WTC11 (cell line): ENCODE measurements around the gene ZDHHC16. TPM values are rescaled to one million over a fixed set of nuclear protein-coding genes. Genes with fewer than 3 reads are reported as not detected.

Source experiments
- ATAC-seq: fragments of 200-7000 bp; cut with Tn5 transposase; 2 replicates; pipeline ENCODE4 v1.10.0; 2021; ENCODE audit warnings: mild to moderate bottlenecking, moderate library complexity
- CTCF ChIA-PET: fragments of 300-600 bp; sonication (Branson Sonifier 250); formaldehyde crosslinking; loops from one replicate; lab custom pipeline; 2021; ENCODE audit warnings: antibody characterized with exemption; lab: Charles Lee
- POLR2A ChIA-PET: fragments of 350-600 bp; sonication (Branson Sonifier 250); formaldehyde crosslinking; loops from one replicate; lab custom pipeline; 2021; ENCODE audit warnings: antibody characterized with exemption; lab: Charles Lee
- DNase-seq: peaks from one replicate; pipeline ENCODE4 v3.0.0; 2021; ENCODE audit warnings: low spot score
- H3K27ac Mint-ChIP-seq: 2 replicates; pipeline ENCODE4 v1.8.0; 2021; ENCODE audit warnings: mixed read lengths
- H3K27me3 Mint-ChIP-seq: 2 replicates; pipeline ENCODE4 v1.8.0; 2021; ENCODE audit warnings: low read depth, mild to moderate bottlenecking, moderate library complexity, mixed read lengths
- H3K36me3 Mint-ChIP-seq: 2 replicates; pipeline ENCODE4 v1.8.0; 2021; ENCODE audit warnings: mixed read lengths
- H3K4me1 Mint-ChIP-seq: 2 replicates; pipeline ENCODE4 v1.8.0; 2022; ENCODE audit warnings: mixed read lengths
- H3K4me3 Mint-ChIP-seq: 2 replicates; pipeline ENCODE4 v1.8.0; 2021; ENCODE audit warnings: mild to moderate bottlenecking, moderate library complexity, mixed read lengths
- H3K9me3 Mint-ChIP-seq: 2 replicates; pipeline ENCODE4 v1.8.0; 2021; ENCODE audit warnings: mixed read lengths
- ATF1 ChIP-seq: sonication (generic); formaldehyde crosslinking; IDR thresholded peaks from 2 replicates; pipeline ENCODE4 v1.8.1; 2023; ENCODE audit warnings: mild to moderate bottlenecking, moderate library complexity, missing genetic modification reagents
- CTCF ChIP-seq: fragments of 200-600 bp; IDR thresholded peaks from 2 replicates; pipeline ENCODE4 v1.8.0; 2022; ENCODE audit warnings: antibody characterized with exemption
- FOXK1 ChIP-seq: sonication (generic); formaldehyde crosslinking; IDR thresholded peaks from 2 replicates; pipeline ENCODE4 v1.8.0; 2022; ENCODE audit warnings: mild to moderate bottlenecking, moderate library complexity, missing genetic modification reagents
- FOXP4 ChIP-seq: sonication (generic); formaldehyde crosslinking; IDR thresholded peaks from 2 replicates; pipeline ENCODE4 v1.8.0; 2022; ENCODE audit warnings: mild to moderate bottlenecking, missing genetic modification reagents
- TEAD4 ChIP-seq: sonication (generic); formaldehyde crosslinking; IDR thresholded peaks from 2 replicates; pipeline ENCODE4 v1.8.0; 2022; ENCODE audit warnings: mild to moderate bottlenecking, missing genetic modification reagents
- ZNF219 ChIP-seq: sonication (generic); formaldehyde crosslinking; IDR thresholded peaks from 2 replicates; pipeline ENCODE4 v1.8.0; 2023; ENCODE audit warnings: missing genetic modification reagents, mild to moderate bottlenecking, borderline replicate concordance
- ZNF317 ChIP-seq: sonication (generic); formaldehyde crosslinking; IDR thresholded peaks from 2 replicates; pipeline ENCODE4 v1.8.1; 2023; ENCODE audit warnings: low read depth, mild to moderate bottlenecking, moderate library complexity, missing genetic modification reagents, borderline replicate concordance
- total RNA-seq: library from RNA; stranded (reverse); gene quantifications from 3 replicates; pipeline ENCODE4 v1.2.3, GENCODE V29; 2021
- TF ChIP-seq, protein P1 (sequence below): sonication (generic); formaldehyde crosslinking; IDR thresholded peaks from 2 replicates; pipeline ENCODE4 v1.8.0; 2023; ENCODE audit warnings: missing genetic modification reagents
- TF ChIP-seq, protein P2 (sequence below): fragments of 250-450 bp; sonication (Bioruptor Pico); IDR thresholded peaks from 2 replicates; pipeline ENCODE4 v1.9.0; 2021; ENCODE audit warnings: mild to moderate bottlenecking
- TF ChIP-seq, protein P3 (sequence below): sonication (generic); formaldehyde crosslinking; IDR thresholded peaks from 2 replicates; pipeline ENCODE4 v1.8.1; 2023; ENCODE audit warnings: mild to moderate bottlenecking, missing genetic modification reagents
- TF ChIP-seq, protein P4 (sequence below): sonication (generic); formaldehyde crosslinking; conservative IDR thresholded peaks from 2 replicates; pipeline ENCODE4 v1.8.1; 2023; ENCODE audit warnings: mild to moderate bottlenecking, low read depth, missing genetic modification reagents, moderate library complexity

Gene ZDHHC16
- total RNA-seq, 1 experiment from 2014 or later: 44.4 TPM

DNA sequence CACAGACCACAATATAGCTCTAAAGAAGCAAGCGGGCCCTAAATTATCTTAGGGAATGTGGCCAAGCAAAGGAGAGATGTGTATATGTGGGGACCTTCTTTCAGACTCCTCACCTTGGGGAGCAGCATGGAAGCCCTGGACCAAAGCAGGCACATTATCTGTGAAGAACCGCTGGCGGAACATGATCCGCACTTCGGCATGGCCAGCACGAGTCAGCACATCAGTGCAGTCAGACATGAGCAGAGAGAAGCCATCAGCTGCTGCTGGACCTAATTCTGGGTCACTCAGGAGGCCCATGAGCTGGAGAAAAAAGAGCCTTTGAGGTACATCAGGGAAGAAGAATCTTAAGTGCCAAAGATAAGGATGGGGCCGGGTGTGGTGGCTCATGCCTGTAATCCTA lies 14.0 kb downstream of the ZDHHC16 start (continued):
- no peak for TF ChIP-seq CTCF
- TF ChIP-seq, all 79 proteins: peak for 0

DNA sequence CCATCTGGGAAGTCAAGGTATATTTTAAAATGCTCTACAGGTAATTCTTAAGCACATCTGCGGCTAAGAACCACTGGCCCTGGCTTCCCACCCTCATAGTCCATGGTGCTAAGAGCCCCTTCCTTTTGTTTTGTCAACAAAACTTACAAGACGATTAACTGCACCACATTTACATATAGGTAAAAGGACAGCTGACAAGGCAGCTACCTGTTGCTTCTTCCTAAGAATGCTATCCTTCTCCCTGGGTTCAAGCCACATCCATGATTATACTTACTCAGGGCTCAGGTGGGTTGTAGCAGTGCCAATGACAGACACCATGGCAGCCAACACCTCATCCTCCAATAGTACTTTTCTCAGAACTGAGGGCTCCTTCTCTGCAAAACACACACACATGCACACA lies 16.3 kb downstream of the ZDHHC16 start:
- peaks cover 76% of the 10 kb centered on the region for H3K36me3 Mint-ChIP-seq
- H3K27me3 Mint-ChIP-seq: no peaks in the 10 kb centered on the region
- CTCF ChIA-PET: interaction anchor here (0.8 to 1.6 kb wide), 5 partner anchors 17 to 92 kb away, joined by 3 to 4 read pairs (median 4); no protein-coding TSS in a partner anchor
- H3K9me3 Mint-ChIP-seq: 0 out of 2 replicates have a peak, but pooled peaks cover 5% of the 10 kb centered on the region
- TF ChIP-seq, protein P1, sequence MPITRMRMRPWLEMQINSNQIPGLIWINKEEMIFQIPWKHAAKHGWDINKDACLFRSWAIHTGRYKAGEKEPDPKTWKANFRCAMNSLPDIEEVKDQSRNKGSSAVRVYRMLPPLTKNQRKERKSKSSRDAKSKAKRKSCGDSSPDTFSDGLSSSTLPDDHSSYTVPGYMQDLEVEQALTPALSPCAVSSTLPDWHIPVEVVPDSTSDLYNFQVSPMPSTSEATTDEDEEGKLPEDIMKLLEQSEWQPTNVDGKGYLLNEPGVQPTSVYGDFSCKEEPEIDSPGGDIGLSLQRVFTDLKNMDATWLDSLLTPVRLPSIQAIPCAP (CRISPR knock-in tag): no peak
- ATAC-seq (no peak), DNase-seq (no peak)
- H3K27ac Mint-ChIP-seq: no peak overlapping the region
- POLR2A ChIA-PET: no interaction called here
- no peak overlapping the region for H3K4me3 Mint-ChIP-seq
- H3K4me1 Mint-ChIP-seq: no peaks in the 10 kb centered on the region

- Mint-ChIP-seq H3K4me1 (no peaks in the 10 kb centered on the region), H3K27ac (peak overlapping the region; percentile 60), H3K9me3 (no peaks in the 10 kb centered on the region), H3K27me3 (no peaks in the 10 kb centered on the region), H3K4me3 (no peak overlapping the region), H3K36me3 (peaks cover 77% of the 10 kb centered on the region)
- DNase-seq (peak; percentile 52), ATAC-seq (peak; percentile 91)
- TF ChIP-seq FOXP4 (CRISPR knock-in tag) (no peak), ZNF317 (no peak), ATF1 (no peak), ZNF219 (CRISPR knock-in tag) (no peak), CTCF (peak; percentile 79), FOXK1 (0 out of 2 replicates have a peak, but pooled peaks have one; percentile 22), TEAD4 (CRISPR knock-in tag) (no peak)
- TF ChIP-seq, protein P2, sequence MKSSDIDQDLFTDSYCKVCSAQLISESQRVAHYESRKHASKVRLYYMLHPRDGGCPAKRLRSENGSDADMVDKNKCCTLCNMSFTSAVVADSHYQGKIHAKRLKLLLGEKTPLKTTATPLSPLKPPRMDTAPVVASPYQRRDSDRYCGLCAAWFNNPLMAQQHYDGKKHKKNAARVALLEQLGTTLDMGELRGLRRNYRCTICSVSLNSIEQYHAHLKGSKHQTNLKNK (CRISPR knock-in tag): no peak
- TF ChIP-seq, protein P3, sequence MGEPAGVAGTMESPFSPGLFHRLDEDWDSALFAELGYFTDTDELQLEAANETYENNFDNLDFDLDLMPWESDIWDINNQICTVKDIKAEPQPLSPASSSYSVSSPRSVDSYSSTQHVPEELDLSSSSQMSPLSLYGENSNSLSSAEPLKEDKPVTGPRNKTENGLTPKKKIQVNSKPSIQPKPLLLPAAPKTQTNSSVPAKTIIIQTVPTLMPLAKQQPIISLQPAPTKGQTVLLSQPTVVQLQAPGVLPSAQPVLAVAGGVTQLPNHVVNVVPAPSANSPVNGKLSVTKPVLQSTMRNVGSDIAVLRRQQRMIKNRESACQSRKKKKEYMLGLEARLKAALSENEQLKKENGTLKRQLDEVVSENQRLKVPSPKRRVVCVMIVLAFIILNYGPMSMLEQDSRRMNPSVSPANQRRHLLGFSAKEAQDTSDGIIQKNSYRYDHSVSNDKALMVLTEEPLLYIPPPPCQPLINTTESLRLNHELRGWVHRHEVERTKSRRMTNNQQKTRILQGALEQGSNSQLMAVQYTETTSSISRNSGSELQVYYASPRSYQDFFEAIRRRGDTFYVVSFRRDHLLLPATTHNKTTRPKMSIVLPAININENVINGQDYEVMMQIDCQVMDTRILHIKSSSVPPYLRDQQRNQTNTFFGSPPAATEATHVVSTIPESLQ: no peak
- TF ChIP-seq, protein P4, sequence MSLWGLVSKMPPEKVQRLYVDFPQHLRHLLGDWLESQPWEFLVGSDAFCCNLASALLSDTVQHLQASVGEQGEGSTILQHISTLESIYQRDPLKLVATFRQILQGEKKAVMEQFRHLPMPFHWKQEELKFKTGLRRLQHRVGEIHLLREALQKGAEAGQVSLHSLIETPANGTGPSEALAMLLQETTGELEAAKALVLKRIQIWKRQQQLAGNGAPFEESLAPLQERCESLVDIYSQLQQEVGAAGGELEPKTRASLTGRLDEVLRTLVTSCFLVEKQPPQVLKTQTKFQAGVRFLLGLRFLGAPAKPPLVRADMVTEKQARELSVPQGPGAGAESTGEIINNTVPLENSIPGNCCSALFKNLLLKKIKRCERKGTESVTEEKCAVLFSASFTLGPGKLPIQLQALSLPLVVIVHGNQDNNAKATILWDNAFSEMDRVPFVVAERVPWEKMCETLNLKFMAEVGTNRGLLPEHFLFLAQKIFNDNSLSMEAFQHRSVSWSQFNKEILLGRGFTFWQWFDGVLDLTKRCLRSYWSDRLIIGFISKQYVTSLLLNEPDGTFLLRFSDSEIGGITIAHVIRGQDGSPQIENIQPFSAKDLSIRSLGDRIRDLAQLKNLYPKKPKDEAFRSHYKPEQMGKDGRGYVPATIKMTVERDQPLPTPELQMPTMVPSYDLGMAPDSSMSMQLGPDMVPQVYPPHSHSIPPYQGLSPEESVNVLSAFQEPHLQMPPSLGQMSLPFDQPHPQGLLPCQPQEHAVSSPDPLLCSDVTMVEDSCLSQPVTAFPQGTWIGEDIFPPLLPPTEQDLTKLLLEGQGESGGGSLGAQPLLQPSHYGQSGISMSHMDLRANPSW (CRISPR knock-in tag): no peak
- CTCF ChIA-PET: interaction anchor here (0.6 to 2.6 kb wide), 34 partner anchors 10 to 246 kb away, joined by 3 to 21 read pairs (median 4); partner anchors contain the start of genes ANKRD2, HOGA1, RRP12 and UBTD1
- POLR2A ChIA-PET: interaction anchor here (0.5 kb wide), 1 partner anchor 182 kb away, joined by 7 read pairs; no protein-coding TSS in a partner anchor
Measured at GRCh38 chr10:97463363-97464132, 17.6 kb downstream of the ZDHHC16 start.
